MM.1S (cell line): ENCODE data around the gene TCF3.

Source experiments
- DNase-seq: peaks from one replicate; pipeline ENCODE4 v3.0.0-alpha.2; 2015
- H2AFZ ChIP-seq: fragments of 300-600 bp; sonication (generic); 2 replicates; pipeline ENCODE4 v1.6.0; 2016; ENCODE audit warnings: antibody characterized with exemption, low read length
- H3F3A ChIP-seq: fragments of 300-600 bp; sonication (generic); 2 replicates; pipeline ENCODE4 v1.6.1; 2016; ENCODE audit warnings: mild to moderate bottlenecking, antibody characterized with exemption, low read length, moderate library complexity, mixed read lengths; ENCODE audit not compliant: insufficient read depth
- H3K27ac ChIP-seq: fragments of 300-600 bp; sonication (generic); 2 replicates; pipeline ENCODE4 v1.5.1; 2016; ENCODE audit warnings: mild to moderate bottlenecking, low read length
- H3K27me3 ChIP-seq: fragments of 300-600 bp; sonication (generic); replicated peaks from 2 replicates; pipeline ENCODE4 v1.6.0; 2016; ENCODE audit warnings: low read length; ENCODE audit not compliant: insufficient read depth
- H3K36me3 ChIP-seq: fragments of 300-600 bp; sonication (generic); replicated peaks from 2 replicates; pipeline ENCODE4 v1.6.1; 2016; ENCODE audit warnings: mild to moderate bottlenecking, low read length, mixed read lengths; ENCODE audit not compliant: insufficient read depth
- H3K4me1 ChIP-seq: fragments of 300-600 bp; sonication (generic); 2 replicates; pipeline ENCODE4 v1.6.1; 2016; ENCODE audit warnings: low read length, mixed read lengths
- H3K4me2 ChIP-seq: fragments of 300-600 bp; sonication (generic); 2 replicates; pipeline ENCODE4 v1.6.0; 2016; ENCODE audit warnings: low read depth, low read length
- H3K4me3 ChIP-seq: fragments of 300-600 bp; sonication (generic); 2 replicates; pipeline ENCODE4 v1.5.1; 2016; ENCODE audit warnings: low read length, mixed read lengths
- H3K79me2 ChIP-seq: fragments of 300-600 bp; sonication (generic); 2 replicates; pipeline ENCODE4 v1.6.1; 2016; ENCODE audit warnings: mixed run types, low read length, mixed read lengths
- H3K9ac ChIP-seq: fragments of 300-600 bp; sonication (generic); 2 replicates; pipeline ENCODE4 v1.6.1; 2016; ENCODE audit warnings: low read length, mixed read lengths
- H3K9me2 ChIP-seq: fragments of 300-600 bp; sonication (generic); replicated peaks from 2 replicates; pipeline ENCODE4 v1.6.1; 2016; ENCODE audit warnings: mild to moderate bottlenecking, low read length, mixed read lengths; ENCODE audit not compliant: insufficient read depth
- H3K9me3 ChIP-seq: fragments of 300-600 bp; sonication (generic); replicated peaks from 2 replicates; pipeline ENCODE4 v1.6.1; 2016; ENCODE audit warnings: mild to moderate bottlenecking, low read length, mixed read lengths; ENCODE audit not compliant: insufficient read depth
- H4K20me1 ChIP-seq: fragments of 300-600 bp; sonication (generic); 2 replicates; pipeline ENCODE4 v1.6.1; 2016; ENCODE audit warnings: mild to moderate bottlenecking, low read length, moderate library complexity, mixed read lengths; ENCODE audit not compliant: insufficient read depth
- EZH2 ChIP-seq: fragments of 300-600 bp; sonication (generic); optimal IDR thresholded peaks from 2 replicates; pipeline ENCODE3; 2017; ENCODE audit warnings: low read depth, mild to moderate bottlenecking, antibody characterized with exemption, low read length, mixed read lengths
- EZH2phosphoT487 ChIP-seq: fragments of 300-600 bp; sonication (generic); IDR thresholded peaks from 2 replicates; pipeline ENCODE4 v1.6.1; 2018; ENCODE audit warnings: antibody characterized with exemption, low read length
- TF ChIP-seq, protein P1 (sequence below): fragments of 300-600 bp; sonication (generic); IDR thresholded peaks from 2 replicates; pipeline ENCODE4 v1.5.1; 2016; ENCODE audit warnings: antibody characterized with exemption, low read length, mixed read lengths

Gene TCF3

DNA sequence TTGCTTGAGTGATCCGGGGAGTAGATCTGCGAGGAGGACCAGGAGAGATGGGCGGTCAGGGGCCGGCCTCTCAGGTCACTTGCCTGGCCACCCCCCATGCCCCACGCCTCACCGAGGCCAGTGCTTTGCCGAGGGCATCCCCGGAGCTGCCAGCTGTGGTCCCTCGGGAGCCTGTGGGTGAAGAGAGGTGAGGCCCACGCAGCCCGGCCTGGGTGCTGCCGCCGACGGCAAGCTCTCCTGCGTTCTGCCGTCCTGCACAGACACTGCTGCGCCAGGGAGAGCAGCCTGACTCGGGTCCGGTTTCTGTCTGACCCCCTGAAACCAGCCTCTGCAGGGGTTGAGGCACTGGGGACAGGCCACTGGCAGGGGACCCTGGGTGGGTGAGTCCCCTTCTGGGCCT is 31.4 kb downstream of the TCF3 start:
- H3K9me2 ChIP-seq = no peaks in the 10 kb centered on the region
- H4K20me1 ChIP-seq = peaks cover 25% of the 10 kb centered on the region; the same call in 1 of the 2 replicates
- H3K27ac ChIP-seq = no peak overlapping the region
- no peak overlapping the region for H3K9ac ChIP-seq
- DNase-seq = no peak
- peaks cover 18% of the 10 kb centered on the region for H3K4me1 ChIP-seq
- peaks cover 19% of the 10 kb centered on the region for H3F3A ChIP-seq
- H3K4me3 ChIP-seq = no peak overlapping the region
- TF ChIP-seq EZH2 = no peak
- no peak for TF ChIP-seq EZH2phosphoT487
- TF ChIP-seq, protein P1, sequence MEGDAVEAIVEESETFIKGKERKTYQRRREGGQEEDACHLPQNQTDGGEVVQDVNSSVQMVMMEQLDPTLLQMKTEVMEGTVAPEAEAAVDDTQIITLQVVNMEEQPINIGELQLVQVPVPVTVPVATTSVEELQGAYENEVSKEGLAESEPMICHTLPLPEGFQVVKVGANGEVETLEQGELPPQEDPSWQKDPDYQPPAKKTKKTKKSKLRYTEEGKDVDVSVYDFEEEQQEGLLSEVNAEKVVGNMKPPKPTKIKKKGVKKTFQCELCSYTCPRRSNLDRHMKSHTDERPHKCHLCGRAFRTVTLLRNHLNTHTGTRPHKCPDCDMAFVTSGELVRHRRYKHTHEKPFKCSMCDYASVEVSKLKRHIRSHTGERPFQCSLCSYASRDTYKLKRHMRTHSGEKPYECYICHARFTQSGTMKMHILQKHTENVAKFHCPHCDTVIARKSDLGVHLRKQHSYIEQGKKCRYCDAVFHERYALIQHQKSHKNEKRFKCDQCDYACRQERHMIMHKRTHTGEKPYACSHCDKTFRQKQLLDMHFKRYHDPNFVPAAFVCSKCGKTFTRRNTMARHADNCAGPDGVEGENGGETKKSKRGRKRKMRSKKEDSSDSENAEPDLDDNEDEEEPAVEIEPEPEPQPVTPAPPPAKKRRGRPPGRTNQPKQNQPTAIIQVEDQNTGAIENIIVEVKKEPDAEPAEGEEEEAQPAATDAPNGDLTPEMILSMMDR = no peak
- H3K27me3 ChIP-seq = no peaks in the 10 kb centered on the region
- H2AFZ ChIP-seq = no peak overlapping the region
- H3K9me3 ChIP-seq = no peaks in the 10 kb centered on the region
- H3K79me2 ChIP-seq = peaks cover 88% of the 10 kb centered on the region
- H3K36me3 ChIP-seq = peaks cover 22% of the 10 kb centered on the region
- no peak overlapping the region for H3K4me2 ChIP-seq

DNA sequence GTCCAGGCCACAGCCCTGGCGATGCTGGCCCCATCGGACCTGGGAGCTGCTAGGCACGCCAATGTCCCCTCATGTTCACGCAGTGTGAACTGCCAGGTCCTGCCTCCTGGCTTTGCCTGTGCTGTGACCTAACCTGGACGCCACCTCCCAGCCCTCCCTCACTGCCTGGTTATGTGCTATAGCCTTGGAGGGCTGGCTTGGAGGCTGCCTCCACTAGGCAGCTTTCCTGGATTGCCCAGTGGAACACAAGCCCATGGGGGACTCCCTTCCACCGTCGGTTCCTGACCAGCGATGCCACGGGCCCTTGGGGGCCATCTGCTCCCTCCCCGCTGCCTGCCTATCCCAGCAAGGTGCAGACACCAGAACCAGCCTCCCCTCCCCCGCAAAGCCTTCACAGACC is 31.9 kb downstream of the TCF3 start:
- Histone ChIP-seq H3K27me3 (no peaks in the 10 kb centered on the region), H4K20me1 (peaks cover 25% of the 10 kb centered on the region; the same call in 1 of the 2 replicates), H3K4me3 (no peak overlapping the region), H3K9me3 (no peaks in the 10 kb centered on the region), H2AFZ (no peak overlapping the region), H3K4me2 (no peak overlapping the region), H3K9ac (no peak overlapping the region), H3F3A (peaks cover 19% of the 10 kb centered on the region), H3K9me2 (no peaks in the 10 kb centered on the region), H3K4me1 (peaks cover 18% of the 10 kb centered on the region), H3K79me2 (peaks cover 88% of the 10 kb centered on the region), H3K27ac (no peak overlapping the region), H3K36me3 (peaks cover 22% of the 10 kb centered on the region)
- DNase-seq = no peak
- TF ChIP-seq EZH2 (no peak), EZH2phosphoT487 (no peak)
- TF ChIP-seq, protein P1 = no peak

DNA sequence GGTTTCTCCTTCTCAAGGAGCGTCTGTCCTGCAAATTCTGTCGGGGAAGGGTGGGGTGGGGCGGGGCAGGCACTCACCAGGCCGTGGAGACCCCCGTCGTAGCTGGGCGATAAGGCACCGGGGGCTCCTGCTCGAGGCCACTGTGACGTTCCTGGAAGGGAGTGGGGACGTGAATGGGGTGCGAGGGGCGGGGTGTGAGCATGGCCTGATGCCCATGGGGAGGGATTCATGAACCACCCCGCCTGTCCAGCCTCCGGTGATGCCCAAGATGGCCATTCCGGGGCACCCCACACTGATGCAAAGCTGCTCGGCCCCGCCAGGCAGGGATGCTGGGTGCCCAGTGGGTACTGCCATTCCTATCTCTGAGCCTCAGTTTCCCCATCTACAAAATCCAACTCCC is 32.7 kb downstream of the TCF3 start:
- Histone ChIP-seq H3K79me2 (peaks cover 86% of the 10 kb centered on the region), H3K4me2 (no peak overlapping the region), H2AFZ (no peak overlapping the region), H3K27me3 (no peaks in the 10 kb centered on the region), H3K36me3 (peaks cover 17% of the 10 kb centered on the region), H3F3A (peaks cover 13% of the 10 kb centered on the region), H3K9ac (no peak overlapping the region), H3K4me1 (peaks cover 18% of the 10 kb centered on the region), H4K20me1 (peaks cover 25% of the 10 kb centered on the region; the same call in 1 of the 2 replicates), H3K9me2 (no peaks in the 10 kb centered on the region), H3K4me3 (no peak overlapping the region), H3K27ac (no peak overlapping the region), H3K9me3 (no peaks in the 10 kb centered on the region)
- TF ChIP-seq, protein P1 = no peak
- no peak for TF ChIP-seq EZH2phosphoT487
- TF ChIP-seq EZH2 = no peak
- no peak for DNase-seq
